Right forelimb (tissue), 1 donor: ENCODE results near the gene SH3BP5.

Experiments
- DNase-seq: peaks from one replicate; pipeline ENCODE4 v3.0.0-alpha.2; 2018

SH3BP5 gene

DNA sequence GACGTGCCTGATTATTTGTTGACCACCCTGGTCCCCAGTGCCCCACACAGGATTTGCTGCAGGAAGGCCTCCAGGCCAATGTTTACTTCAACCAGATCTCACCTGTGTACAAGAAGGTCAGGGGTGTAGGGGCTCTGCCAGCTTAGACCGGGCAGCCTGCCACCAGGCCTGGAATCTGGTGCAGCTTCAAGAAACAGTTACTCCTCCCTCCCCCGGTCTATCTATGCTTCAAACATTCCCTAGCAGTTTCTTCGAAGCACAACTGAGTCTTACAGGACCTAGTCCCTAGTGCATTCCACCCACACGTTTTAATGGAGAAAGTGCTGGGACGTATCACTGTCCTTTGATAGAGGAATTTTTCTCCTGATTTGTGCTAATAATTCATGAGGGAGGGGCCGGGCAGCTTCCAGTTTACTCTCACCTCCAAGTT lies 8.0 kb downstream of the SH3BP5 start:
- DNase-seq, result no peak

DNA sequence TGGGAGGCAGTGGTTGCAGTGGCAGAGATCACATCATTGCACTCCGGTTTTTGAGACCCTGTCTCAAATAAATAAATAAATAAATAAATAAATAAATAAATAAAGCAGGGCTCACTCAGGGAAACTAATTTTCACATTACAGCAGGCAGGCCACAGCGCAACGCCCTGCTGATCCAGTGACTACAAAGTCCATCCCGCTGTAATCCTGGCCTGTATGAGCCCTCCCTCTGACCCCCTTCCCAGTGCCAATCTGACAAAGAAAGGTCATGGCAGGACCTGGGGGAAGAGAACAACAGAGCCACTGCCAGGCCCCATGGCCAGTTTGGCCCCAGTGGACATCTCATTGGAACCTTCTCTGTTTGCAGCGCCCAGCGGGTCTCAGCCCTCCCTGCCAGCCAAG lies 9.3 kb downstream of the SH3BP5 start:
- no peak for DNase-seq

DNA sequence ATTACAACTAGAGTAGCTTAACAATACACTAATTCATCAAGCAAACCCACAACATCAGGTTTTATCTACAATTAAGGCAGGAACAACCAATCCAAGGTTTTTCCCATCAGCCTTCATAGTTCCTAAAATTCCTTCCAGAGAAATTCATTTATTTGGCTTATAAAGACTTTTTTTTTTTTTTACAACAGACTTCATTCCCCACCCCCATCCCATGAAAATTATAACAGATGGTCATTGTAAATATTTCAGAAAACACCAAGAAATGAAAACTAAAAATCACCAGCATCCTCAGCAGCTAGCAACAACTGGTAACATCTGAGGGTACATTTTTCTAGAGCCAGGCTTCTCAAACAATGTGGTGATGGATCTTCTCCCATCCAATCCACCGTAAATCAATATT lies 11.0 kb downstream of the SH3BP5 start:
- no peak for DNase-seq

DNA sequence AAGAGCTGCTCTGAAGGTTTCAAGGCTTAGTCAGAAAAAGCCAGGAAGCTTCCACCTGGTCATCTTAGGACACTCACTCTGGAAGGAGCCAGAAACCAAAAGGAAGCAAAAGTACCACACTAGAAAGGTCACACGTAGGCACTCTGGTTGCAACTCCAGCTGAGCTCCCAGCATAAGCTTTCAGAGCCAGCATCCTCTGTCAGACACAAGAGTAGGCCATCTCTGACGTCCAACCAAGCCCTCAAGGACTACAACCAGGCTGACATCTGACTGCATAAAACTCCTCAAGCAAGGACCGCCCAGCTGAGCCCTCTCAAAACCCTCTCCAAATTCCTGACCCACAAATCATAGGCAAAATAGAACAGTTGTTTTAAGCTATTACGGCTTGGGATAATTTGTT lies 12.8 kb downstream of the SH3BP5 start:
- DNase-seq, result no peak

DNA sequence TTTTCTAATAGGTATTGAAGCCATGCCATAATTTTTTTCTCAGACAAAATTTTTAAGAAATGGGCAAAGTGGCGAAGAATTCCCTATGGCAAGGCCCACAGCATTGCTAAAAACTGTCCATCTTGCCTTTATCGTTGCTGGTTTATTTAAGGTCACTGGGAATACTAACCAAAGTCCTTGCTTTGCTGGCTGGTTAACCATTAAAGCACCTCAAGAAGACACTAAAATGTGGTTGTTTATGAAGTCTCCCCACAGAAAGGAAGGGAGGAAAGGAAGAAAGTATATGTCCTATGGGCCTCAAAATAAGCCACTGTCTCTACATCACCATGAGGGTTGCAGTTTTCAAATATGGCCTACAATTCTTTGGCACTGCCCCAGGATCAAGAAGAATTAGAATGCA lies 13.2 kb downstream of the SH3BP5 start:
- no peak for DNase-seq

DNA sequence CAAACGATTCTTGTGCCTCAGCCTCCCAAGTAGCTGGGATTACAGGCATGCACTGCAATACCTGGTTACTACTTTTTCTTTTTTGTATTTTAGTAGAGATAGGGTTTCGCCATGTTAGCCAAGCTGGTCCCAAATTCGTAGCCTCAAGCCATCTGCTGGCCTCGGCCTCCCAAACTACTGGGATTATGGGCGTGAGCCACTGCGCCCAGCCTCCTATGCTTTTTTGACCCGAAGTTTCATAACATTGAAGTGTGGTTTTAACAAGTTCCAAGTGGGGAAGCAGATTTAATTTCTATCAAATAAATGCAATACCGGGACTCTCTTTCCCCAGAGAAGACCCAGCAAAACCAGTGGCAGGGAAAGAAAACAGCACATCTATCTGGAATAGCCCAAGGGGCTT lies 13.7 kb downstream of the SH3BP5 start:
- no peak for DNase-seq

DNA sequence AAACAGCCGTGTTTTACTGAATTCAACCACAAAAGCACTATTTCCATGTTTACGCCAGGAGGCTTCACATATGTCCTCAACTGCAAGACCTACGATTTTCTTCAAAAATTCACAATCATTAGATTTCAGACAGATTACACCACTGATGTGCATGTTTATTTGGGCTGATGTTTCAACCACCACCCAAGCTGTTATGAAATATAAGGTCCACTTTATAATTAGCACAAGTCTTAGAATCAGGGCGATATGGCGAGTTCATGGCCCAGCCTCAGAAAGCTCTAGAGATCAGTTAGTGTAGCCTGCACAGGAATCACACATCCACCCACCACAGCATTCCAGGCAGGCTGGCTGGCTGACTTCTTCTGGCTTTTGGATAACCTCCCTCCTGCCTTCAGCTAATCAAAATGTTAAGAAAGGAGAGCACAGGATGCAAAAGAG lies 15.4 kb downstream of the SH3BP5 start:
- peak; percentile 56 for DNase-seq

DNA sequence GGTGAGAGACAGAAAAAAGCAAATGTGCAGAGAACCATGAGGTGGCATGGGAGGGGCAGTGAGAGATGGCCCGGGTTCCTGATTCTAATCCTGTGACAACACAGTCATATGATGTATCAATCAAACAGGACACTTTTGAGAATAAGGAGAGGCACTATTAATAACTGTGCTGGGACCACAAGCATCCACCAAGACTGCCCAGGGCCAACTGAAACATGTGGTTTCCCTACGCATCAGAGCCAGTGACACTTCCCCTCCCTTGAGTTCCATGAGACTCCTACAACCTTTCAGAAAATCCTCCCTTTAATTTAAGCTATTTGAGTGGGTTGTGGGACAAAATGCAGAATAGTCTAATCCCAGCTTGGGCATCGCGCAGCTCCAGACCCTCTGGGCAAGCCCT lies 17.4 kb downstream of the SH3BP5 start:
- no peak for DNase-seq

DNA sequence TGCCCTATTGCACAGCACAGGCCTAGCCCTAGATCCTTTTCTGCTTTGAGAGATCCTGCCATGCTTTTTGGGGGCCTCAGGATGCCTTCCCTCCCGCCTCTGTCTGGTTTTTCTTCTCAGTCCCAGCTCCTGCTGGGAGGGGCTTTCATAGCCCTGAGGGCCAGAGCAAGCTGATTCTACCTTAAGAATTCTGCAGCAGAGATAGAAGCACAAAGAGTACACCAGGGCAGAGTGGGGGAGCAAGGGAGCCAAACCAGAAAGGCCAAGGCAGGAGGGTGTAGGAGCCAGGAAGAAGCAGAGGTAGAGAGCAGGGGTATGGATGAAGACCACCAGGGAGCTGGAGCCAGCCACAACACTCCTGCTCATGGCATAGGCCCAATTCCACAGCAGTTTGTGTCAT lies 18.1 kb downstream of the SH3BP5 start:
- DNase-seq, result no peak

DNA sequence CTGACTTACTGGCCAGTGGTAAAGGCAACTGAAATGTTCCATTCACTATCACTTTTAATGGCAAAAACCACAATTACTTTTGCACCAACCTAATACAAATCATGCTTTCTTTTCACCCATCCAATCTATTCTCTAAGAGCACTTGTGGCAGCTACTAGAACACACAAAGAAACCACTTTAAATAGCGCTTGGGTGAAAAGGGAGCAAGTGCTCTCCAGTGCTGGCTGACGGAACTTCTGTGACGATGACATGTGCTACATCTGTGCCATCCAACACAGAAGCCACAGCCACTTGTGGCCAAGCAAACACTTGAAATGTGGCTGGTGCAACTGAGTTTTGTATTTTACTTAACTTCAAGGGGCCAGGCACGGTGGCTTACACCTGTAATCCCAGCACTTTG lies 18.9 kb downstream of the SH3BP5 start:
- no peak for DNase-seq

DNA sequence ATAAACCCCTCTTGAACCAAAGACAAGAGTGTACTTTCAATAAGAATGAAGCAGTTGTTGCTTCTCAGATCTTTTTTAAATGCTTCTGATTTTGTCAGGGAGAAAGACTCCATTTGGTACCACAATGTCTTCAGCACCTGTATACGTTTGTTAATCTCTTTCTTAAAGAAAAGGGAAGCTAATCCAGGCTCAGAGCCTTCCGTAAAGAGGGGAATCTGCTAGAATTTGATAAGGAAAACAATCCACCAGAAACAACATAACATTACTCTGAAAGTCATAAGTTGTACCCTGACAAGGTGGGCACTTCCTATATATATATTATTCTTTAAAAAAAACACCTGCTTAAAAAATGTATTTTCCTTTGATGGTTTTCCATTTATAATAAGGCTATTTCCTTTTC lies 19.8 kb downstream of the SH3BP5 start:
- no peak for DNase-seq

DNA sequence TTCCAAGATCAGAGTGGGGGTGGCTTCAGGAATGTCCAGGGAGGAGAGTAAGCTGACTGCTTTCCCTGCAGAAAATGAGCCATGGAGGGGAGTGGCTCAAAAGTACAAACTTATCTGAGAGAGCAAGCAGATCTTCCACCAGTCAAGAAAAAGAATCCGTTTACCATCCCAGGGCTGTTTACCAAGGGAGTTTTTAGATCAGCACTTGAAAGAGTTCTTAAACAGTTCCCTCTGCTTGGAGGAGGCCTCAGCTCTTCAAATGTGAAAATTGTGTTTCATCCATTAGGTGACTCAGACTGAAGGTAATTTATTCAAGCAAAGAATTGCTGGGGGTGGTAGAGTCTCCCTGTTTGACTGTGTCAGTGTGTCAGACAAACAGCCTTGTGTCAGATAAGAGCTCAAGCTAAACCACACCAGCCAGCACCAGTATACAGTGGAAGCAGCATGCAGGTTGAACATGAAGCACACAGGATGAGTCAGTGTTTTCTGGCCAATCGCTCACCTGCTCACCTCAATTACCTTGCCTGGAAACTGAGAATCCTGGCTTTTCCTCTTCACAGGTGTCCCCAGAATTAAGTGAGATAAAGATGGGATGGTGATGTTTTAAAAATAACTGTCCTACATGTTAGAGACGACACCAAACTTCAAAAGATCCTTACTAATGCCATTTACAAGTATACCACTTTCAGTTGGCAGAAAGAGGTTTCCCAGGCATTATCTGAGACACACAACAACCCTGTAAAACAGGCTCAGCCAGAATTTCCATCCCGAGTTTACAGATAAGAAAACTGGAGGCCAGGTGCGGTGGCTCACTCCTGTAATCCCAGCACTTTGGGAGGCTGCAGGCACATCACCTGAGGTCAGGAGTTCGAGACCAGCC lies 21.7 kb downstream of the SH3BP5 start:
- no peak for DNase-seq

DNA sequence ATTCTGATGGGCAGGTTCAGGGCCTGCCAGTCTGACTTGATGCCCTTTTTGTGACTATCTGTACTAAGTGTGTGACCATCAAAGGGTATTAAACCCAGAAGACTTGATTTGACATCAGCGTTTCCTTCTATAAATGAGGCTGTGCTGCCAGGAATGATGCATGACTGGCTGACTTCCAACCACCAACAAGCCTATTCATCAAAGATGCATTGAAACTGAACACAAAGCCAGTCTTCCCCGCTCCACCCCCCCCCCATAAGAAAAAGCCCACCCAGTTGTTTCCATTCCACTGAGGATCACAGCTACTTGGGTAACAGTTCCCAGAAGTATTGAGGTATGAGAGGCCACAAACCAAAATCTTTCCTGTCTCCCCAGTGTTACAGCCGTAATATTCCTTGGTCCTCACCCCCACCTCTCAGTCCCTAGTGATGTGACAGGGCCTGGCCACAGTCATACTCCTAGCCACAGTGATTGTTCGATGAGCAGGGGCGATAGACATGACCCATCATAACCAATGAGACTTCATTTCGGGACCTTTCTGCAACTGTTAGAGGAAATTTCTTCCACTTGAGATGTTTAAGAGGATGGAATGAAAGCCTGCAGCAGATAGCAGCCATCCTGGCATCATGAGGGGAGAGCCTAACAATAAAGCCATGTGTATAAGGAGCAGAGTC lies 22.6 kb downstream of the SH3BP5 start:
- DNase-seq, result no peak

DNA sequence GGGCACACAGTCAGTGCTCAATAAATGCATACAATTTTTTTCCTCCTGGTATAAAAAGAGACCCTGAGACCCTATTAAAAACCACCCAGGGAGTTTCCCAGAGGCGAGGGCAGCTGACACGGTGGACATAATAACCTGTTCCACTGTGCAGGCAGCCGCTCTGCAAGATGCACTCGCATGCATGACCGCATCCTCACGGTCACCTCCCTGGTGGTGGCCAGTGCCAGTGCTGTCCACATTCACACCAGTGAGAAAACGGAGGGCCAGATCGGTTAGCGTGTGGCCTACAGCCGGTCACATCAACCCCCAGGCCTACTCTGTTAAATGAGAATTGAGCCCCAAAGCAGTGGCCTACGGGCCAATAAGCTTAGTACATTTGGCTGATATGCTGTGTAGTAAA lies 24.8 kb downstream of the SH3BP5 start:
- no peak for DNase-seq

DNA sequence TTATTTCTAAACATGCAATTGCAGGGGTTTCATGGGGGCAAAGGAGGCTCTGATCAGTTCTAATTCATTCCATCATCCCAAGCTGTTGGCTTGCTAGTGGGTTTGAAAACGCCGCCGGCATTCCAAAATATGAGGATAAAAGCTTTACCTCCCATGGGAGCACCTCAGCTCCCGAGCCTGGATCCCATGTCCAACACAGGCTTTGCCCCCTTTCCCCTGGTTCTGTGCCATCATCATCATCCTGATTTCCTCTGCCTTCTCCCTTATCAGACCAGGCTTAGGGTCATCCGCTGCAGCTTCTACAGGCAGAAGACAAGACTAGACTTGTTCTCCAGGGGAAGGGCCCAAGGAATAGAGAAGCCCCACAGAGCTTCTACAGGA lies 25.4 kb downstream of the SH3BP5 start:
- DNase-seq, result no peak

DNA sequence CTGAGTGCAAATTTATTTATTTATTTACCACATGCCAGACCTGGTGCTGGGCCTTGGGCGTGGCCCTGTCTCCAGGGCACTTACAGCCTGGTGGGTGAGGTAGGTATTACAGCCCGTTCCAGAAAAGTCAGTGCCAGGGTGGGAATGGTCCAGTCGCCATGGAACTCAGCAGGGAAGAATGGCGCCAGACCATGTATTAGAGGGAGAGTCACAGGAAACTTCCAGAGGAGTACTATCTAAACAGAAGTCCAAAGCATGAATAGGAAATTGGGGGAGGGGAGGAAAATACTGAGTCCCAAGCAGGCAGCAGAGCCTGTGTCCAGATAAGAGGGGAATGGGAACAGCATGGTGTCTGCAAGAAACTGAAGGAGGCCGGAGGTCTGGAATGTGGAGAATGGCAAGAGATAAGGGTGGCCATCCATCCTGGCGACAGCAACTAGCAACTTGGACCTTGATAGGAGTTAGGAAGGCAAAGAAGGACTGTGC lies 27.0 kb downstream of the SH3BP5 start:
- DNase-seq, result no peak

DNA sequence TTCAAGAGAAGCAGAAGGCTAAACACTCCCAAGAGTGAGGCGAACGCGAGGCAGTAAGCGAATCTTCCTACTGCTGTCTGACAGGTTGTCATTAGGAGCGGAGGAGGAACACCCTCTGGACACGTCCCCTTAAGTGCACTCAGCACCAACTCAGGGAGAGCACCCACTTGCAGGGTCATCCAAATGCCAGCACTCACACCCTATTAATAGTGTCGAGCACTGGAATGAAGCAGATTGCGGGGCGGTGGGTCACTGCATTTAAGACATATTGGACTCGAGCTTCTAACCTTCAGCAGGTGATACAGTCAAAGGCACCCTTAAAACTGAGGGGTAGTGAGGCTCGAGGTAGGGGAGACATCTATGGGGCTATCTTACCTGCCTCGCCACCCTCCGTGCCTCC lies 28.7 kb downstream of the SH3BP5 start:
- no peak for DNase-seq

DNA sequence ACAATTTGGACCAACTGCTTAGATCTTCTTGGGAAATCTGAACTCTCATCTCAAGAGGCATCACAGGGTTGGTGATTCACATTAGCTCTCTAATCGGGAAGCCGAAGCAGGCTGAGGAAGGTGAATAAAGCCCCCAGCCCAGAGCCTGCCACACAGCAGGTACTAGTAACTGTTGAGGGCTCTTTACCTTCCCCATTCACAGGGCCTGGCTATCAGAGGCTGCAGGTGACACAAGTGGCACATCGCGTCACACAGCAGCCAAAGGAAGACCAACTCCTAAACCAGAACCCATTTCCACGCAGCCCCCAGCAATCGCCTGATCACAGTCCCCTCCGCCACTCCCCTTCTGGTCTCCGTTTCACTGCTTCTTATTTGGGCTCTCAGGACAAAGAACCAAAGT lies 29.2 kb downstream of the SH3BP5 start:
- DNase-seq, result no peak

DNA sequence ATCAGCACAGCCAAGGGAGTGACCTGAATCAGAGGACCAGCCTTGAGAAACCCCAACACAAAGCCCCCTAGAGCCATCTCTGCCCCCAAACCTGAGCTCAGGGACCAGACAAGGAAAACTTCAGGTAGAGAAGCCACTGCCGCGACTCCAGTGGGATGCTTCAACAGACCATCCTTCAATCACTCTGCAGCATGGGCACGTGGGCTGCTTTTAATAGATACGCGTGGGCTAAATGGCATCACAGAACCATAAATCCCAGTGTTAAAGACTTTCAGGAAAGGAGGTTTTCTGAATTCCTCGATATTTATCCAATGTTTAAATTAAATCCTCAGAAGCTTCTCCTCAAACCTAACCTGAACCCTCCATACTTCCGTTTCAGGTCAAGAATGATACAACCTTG lies 30.6 kb downstream of the SH3BP5 start:
- DNase-seq, result no peak

DNA sequence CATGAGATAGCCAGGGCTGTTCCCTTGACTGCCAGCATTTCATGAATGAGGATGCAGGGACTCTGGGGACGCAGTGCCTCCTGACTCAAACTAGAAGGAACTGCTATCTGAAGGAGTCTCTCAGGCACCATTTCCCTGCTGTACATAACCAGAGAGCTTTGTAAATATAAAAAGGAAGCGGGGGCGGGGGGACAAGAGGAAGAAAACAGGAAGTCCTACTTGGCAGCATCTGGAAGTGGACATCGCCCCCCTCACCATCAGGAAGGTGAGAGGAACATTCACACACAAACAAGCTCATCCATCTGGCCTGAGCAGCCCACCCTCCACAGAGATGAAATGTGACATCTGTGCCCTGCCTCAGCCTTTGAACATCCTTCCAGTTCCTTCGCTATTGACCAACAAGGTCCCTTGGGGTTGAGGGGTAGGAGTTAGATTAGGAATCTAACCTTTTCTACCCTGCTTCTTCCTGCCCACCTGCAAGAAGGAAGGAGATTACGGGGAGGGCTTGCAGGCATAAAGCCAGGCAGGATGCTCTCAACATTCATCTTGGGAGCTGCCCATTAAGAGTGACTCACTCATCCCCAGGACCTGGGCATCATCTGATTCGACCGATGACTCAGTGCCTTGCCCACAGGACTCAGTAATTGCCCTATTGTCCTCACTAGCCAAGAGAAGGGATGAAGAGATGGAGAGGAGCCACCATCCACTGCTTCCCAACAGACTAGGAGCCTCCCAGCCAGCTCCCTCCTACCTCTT lies 31.9 kb downstream of the SH3BP5 start:
- DNase-seq, result no peak

DNA sequence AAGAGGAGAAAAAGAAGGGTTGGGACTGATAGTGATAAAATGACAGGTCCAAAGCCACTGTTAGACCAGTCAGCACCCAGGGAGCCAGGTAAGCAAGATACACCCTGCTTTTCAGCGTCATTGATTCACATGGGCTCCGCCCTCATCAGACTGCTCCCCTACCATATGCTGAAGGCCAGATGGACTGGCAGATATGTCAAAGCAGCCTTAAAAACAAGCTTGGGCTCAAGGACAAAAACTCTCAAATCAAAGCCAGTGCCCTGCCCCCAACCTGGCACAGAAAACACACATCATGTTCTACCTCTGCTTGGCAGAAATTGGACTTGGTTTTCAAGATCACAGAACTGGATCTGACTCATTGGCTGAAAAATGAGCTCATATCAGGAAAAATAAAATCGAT lies 33.4 kb downstream of the SH3BP5 start:
- DNase-seq, result no peak

DNA sequence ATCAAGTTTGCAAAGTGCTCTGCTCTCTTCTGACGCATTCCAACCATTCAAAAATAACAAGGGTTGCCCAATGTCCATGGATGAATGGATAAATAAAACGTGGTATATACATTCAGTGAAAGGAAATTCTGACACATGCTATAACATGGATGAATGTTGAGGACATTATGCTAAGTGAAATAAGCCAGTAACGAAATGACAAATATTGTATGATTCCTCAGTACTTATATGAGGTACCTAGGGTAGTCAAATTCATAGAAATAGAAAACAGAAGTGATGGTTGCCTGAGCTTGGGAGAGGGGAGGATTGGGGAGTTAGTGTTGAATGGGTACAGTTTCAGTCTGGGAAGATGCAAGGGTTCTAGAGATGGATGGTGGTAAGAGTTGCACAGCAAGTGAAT lies 33.9 kb downstream of the SH3BP5 start:
- DNase-seq, result no peak

DNA sequence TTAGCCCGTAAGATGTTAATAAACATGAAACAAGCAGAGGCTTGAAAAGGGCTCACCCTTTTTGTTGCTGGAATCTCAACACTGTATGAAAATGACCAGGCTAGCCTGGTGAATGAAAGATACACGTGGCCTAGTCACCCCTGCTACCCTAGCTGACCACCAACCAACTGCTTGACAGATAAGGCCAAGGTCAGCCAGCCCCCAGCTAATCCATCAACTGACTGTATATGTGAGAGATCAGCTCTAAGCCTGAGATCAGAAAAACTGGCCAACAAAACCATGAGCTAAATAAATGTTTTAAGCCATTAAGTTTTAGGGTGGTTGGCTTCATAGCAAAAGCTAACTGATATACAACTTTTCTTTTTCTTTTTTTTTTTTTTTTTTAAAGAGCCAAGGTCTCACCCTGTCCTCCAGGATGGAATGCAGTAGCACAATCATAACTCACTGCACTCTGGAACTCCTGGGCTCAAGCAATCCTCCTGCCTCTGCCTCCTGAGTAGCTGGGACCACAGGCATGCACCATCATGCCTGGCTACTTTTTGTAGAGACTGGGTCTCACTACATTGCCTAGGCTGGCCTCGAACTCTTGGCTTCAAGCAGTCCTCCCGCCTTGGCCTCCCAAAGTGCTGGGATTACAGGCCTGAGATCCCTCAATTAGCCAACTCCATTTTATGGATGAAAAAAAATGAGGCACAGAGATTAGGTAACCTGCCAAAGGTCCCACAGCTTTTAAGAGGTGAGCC lies 34.6 kb downstream of the SH3BP5 start:
- DNase-seq, result no peak
